H9 (cell line): ENCODE results near the gene RBFOX2. TPM values are rescaled to one million over a fixed set of nuclear protein-coding genes. Genes with fewer than 3 reads are reported as not detected.

Experiments used
- DNase-seq: peaks from one replicate; pipeline ENCODE4 v3.0.0-alpha.2; 2017
- H2AFZ ChIP-seq: one replicate; pipeline ENCODE4 v1.6.1; 2013; ENCODE audit warnings: mild to moderate bottlenecking, low read length, control low read depth, moderate library complexity
- H2AK5ac ChIP-seq: 2 replicates; pipeline ENCODE4 v1.6.1; 2013; ENCODE audit warnings: low read length, control low read depth, mixed read lengths; ENCODE audit not compliant: insufficient read length
- H2BK120ac ChIP-seq: one replicate; pipeline ENCODE4 v1.6.1; 2013; ENCODE audit warnings: low read depth, mild to moderate bottlenecking, low read length, control low read depth, inconsistent platforms; ENCODE audit not compliant: poor library complexity, severe bottlenecking
- H2BK12ac ChIP-seq: 2 replicates; pipeline ENCODE4 v1.6.1; 2013; ENCODE audit warnings: low read length, control low read depth, mixed read lengths, low read depth; ENCODE audit not compliant: insufficient read length
- H2BK15ac ChIP-seq: 2 replicates; pipeline ENCODE4 v1.6.1; 2013; ENCODE audit warnings: low read depth, low read length, control low read depth
- H2BK20ac ChIP-seq: one replicate; pipeline ENCODE4 v1.6.1; 2013; ENCODE audit warnings: low read depth, mild to moderate bottlenecking, low read length, control low read depth, inconsistent platforms; ENCODE audit not compliant: poor library complexity, severe bottlenecking
- H2BK5ac ChIP-seq: 2 replicates; pipeline ENCODE4 v1.6.1; 2013; ENCODE audit warnings: low read length, control low read depth, mixed read lengths; ENCODE audit not compliant: insufficient read length
- H3K14ac ChIP-seq: 2 replicates; pipeline ENCODE4 v1.6.1; 2013; ENCODE audit warnings: low read length, control low read depth; ENCODE audit not compliant: insufficient read depth
- H3K18ac ChIP-seq: 2 replicates; pipeline ENCODE4 v1.6.1; 2013; ENCODE audit warnings: low read depth, mild to moderate bottlenecking, mixed read lengths, low read length, control low read depth; ENCODE audit not compliant: insufficient read length
- H3K23ac ChIP-seq: 2 replicates; pipeline ENCODE4 v1.6.1; 2013; ENCODE audit warnings: low read length, control low read depth, mixed read lengths, low read depth; ENCODE audit not compliant: insufficient read length
- H3K23me2 ChIP-seq: 2 replicates; pipeline ENCODE4 v1.6.1; 2013; ENCODE audit warnings: low read depth, mild to moderate bottlenecking, mixed read lengths, low read length, control low read depth; ENCODE audit not compliant: insufficient read length, poor library complexity, severe bottlenecking
- H3K27ac ChIP-seq: 2 replicates; pipeline ENCODE4 v1.5.1; 2013; ENCODE audit warnings: low read length, control low read depth, mixed read lengths, low read depth; ENCODE audit not compliant: insufficient read length
- H3K27me3 ChIP-seq: 2 replicates; pipeline ENCODE4 v1.6.1; 2013; ENCODE audit warnings: low read length, control low read depth, inconsistent platforms; ENCODE audit not compliant: insufficient read depth
- H3K4ac ChIP-seq: 2 replicates; pipeline ENCODE4 v1.6.1; 2013; ENCODE audit warnings: low read depth, mild to moderate bottlenecking, control low read depth, inconsistent platforms, low read length, moderate library complexity
- H3K4me1 ChIP-seq: 2 replicates; pipeline ENCODE4 v1.6.1; 2013; ENCODE audit warnings: low read length, control low read depth, inconsistent platforms; ENCODE audit not compliant: insufficient read depth
- H3K4me2 ChIP-seq: 2 replicates; pipeline ENCODE4 v1.6.1; 2013; ENCODE audit warnings: low read length, control low read depth, mixed read lengths; ENCODE audit not compliant: insufficient read length, insufficient read depth
- H3K56ac ChIP-seq: 2 replicates; pipeline ENCODE4 v1.6.1; 2013; ENCODE audit warnings: low read depth, mild to moderate bottlenecking, mixed read lengths, low read length, control low read depth; ENCODE audit not compliant: insufficient read length
- H3K79me1 ChIP-seq: 2 replicates; pipeline ENCODE4 v1.6.1; 2013; ENCODE audit warnings: low read depth, mild to moderate bottlenecking, moderate library complexity, low read length, control low read depth, inconsistent platforms; ENCODE audit not compliant: insufficient read depth, poor library complexity, severe bottlenecking
- H3K79me2 ChIP-seq: 2 replicates; pipeline ENCODE4 v1.6.1; 2013; ENCODE audit warnings: low read length, control low read depth, inconsistent platforms; ENCODE audit not compliant: insufficient read depth
- H3K9ac ChIP-seq: 2 replicates; pipeline ENCODE4 v1.6.1; 2013; ENCODE audit warnings: low read length, control low read depth, mixed read lengths; ENCODE audit not compliant: insufficient read length; ENCODE audit errors: extremely low read depth
- H3K9me3 ChIP-seq: one replicate; pipeline ENCODE4 v1.6.1; 2013; ENCODE audit warnings: low read depth, low read length, inconsistent platforms; ENCODE audit not compliant: control insufficient read depth
- H3T11ph ChIP-seq: one replicate; pipeline ENCODE4 v1.6.1; 2013; ENCODE audit warnings: mild to moderate bottlenecking, low read length, control low read depth, inconsistent platforms
- H4K20me1 ChIP-seq: one replicate; pipeline ENCODE4 v1.6.1; 2013; ENCODE audit not compliant: control insufficient read depth, insufficient read length, insufficient read depth
- H4K5ac ChIP-seq: 2 replicates; pipeline ENCODE4 v1.6.1; 2013; ENCODE audit warnings: low read depth, mild to moderate bottlenecking, mixed read lengths, low read length, control low read depth; ENCODE audit not compliant: insufficient read length
- H4K8ac ChIP-seq: replicated peaks from 2 replicates; pipeline ENCODE4 v1.6.1; 2013; ENCODE audit warnings: low read length, control low read depth, mixed read lengths, low read depth; ENCODE audit not compliant: insufficient read length
- H4K91ac ChIP-seq: 2 replicates; pipeline ENCODE4 v1.6.1; 2013; ENCODE audit warnings: low read depth, mild to moderate bottlenecking, moderate library complexity, mixed read lengths, low read length, control low read depth; ENCODE audit not compliant: insufficient read length
- H3K27ac Mint-ChIP-seq, 3 experiments: 2 replicates in 2 of 3; 3 replicates in 1 of 3; pipeline ENCODE4 v1.8.0; 2020 to 2021; ENCODE audit warnings: mixed read lengths in 3 of 3, mild to moderate bottlenecking in 1 of 3, moderate library complexity in 1 of 3
- H3K27me3 Mint-ChIP-seq: 2 replicates; pipeline ENCODE4 v1.8.0; 2021; ENCODE audit warnings: low read depth, mild to moderate bottlenecking, moderate library complexity, mixed read lengths
- H3K36me3 Mint-ChIP-seq, 3 experiments: 2 replicates in 2 of 3; 3 replicates in 1 of 3; pipeline ENCODE4 v1.8.0; 2020 to 2021; ENCODE audit warnings: low read depth in 3 of 3, mixed read lengths in 3 of 3; ENCODE audit not compliant: insufficient read depth in 1 of 3
- H3K4me1 Mint-ChIP-seq, 2 experiments: 2 replicates each; pipeline ENCODE4 v1.8.0; 2020; ENCODE audit warnings: mixed read lengths in 2 of 2
- H3K4me3 Mint-ChIP-seq, 2 experiments: 2 replicates in 1 of 2; 3 replicates in 1 of 2; pipeline ENCODE4 v1.8.0; 2020 to 2021; ENCODE audit warnings: mild to moderate bottlenecking in 2 of 2, mixed read lengths in 2 of 2, moderate library complexity in 1 of 2
- H3K9me3 Mint-ChIP-seq, 2 experiments: 2 replicates in 1 of 2; 3 replicates in 1 of 2; pipeline ENCODE4 v1.8.0; 2020; ENCODE audit warnings: mild to moderate bottlenecking in 2 of 2, mixed read lengths in 2 of 2, moderate library complexity in 1 of 2
- WGBS: extraction: QIAGEN DNeasy Blood & Tissue Kit; methylation state at CpG from one replicate; pipeline ENCODE4 v1.1.7; 2013; ENCODE audit warnings: missing lambda C conversion rate, low lambda C conversion rate, mixed read lengths; ENCODE audit not compliant: insufficient read length; ENCODE audit errors: extremely low coverage; 5-methylcytosine and 5-hydroxymethylcytosine counted together
- total RNA-seq: library from RNA; stranded (reverse); gene quantifications from 2 replicates; pipeline ENCODE4 v1.2.1, GENCODE V29; 2021
- TF ChIP-seq, protein P1 (sequence below): fragments of 200-600 bp; sonication (generic); conservative IDR thresholded peaks from 3 replicates; pipeline ENCODE4 v1.8.0; 2021; ENCODE audit warnings: antibody characterized with exemption, mild to moderate bottlenecking

RBFOX2 gene
- total RNA-seq, 1 experiment from 2014 or later, result 84.7 TPM

DNA sequence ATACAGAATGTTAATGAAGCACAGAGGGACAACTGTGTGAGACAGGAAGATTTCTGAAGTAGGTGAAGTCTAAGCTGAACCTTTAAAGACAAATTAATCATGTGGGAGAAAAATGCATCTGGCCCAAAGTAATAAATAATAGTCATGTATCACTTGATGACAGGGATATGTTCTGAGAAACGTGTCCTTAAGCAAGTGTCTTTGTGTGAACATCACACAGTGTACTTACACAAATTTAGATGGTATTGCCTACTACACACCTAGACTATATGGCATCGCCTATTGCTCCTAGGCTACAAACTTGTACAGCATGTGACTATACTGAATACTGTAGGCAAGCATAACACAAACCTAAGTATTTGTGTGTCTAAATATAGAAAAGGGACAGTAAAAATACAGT, 198.3 kb downstream of the RBFOX2 start:
- Histone ChIP-seq H2BK12ac (no peak overlapping the region), H3K9ac (no peak overlapping the region), H3K56ac (no peak overlapping the region), H3K4me2 (no peak overlapping the region), H2BK5ac (no peak overlapping the region), H3K27me3 (no peaks in the 10 kb centered on the region), H3K23ac (no peak overlapping the region), H4K5ac (no peak overlapping the region), H3K9me3 (no peaks in the 10 kb centered on the region), H3K14ac (no peak overlapping the region), H2AK5ac (no peak overlapping the region), H2BK20ac (no peak overlapping the region), H4K20me1 (no peaks in the 10 kb centered on the region), H3K27ac (no peak overlapping the region), H2BK120ac (no peak overlapping the region), H4K91ac (no peak overlapping the region), H3T11ph (no peak overlapping the region), H2AFZ (no peak overlapping the region), H2BK15ac (no peak overlapping the region), H4K8ac (no peak overlapping the region), H3K18ac (no peak overlapping the region), H3K4me1 (peaks cover 10% of the 10 kb centered on the region; the same call in 1 of the 2 replicates), H3K23me2 (no peaks in the 10 kb centered on the region), H3K79me1 (no peaks in the 10 kb centered on the region), H3K4ac (no peak overlapping the region), H3K79me2 (peaks cover 21% of the 10 kb centered on the region; the same call in 1 of the 2 replicates)
- no peaks in the 10 kb centered on the region for H3K9me3 Mint-ChIP-seq
- TF ChIP-seq, protein P1, sequence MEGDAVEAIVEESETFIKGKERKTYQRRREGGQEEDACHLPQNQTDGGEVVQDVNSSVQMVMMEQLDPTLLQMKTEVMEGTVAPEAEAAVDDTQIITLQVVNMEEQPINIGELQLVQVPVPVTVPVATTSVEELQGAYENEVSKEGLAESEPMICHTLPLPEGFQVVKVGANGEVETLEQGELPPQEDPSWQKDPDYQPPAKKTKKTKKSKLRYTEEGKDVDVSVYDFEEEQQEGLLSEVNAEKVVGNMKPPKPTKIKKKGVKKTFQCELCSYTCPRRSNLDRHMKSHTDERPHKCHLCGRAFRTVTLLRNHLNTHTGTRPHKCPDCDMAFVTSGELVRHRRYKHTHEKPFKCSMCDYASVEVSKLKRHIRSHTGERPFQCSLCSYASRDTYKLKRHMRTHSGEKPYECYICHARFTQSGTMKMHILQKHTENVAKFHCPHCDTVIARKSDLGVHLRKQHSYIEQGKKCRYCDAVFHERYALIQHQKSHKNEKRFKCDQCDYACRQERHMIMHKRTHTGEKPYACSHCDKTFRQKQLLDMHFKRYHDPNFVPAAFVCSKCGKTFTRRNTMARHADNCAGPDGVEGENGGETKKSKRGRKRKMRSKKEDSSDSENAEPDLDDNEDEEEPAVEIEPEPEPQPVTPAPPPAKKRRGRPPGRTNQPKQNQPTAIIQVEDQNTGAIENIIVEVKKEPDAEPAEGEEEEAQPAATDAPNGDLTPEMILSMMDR, result no peak
- no peaks in the 10 kb centered on the region for H3K27me3 Mint-ChIP-seq
- no peak for DNase-seq
- no peak overlapping the region for H3K27ac Mint-ChIP-seq
- no CpG with 5 or more reads among the region's 2 CpGs for WGBS
- H3K4me3 Mint-ChIP-seq, result no peak overlapping the region
- H3K36me3 Mint-ChIP-seq, result peaks cover 0 to 2% (median 0%) of the 10 kb centered on the region in 3 experiments; a peak in 1 of 7 replicates
- H3K4me1 Mint-ChIP-seq, result peaks cover 36 to 39% of the 10 kb centered on the region in 2 experiments
